GM12872 (cell line): ENCODE data around the gene S100PBP.

Source experiments
- CTCF ChIP-seq: IDR thresholded peaks from 3 replicates; pipeline ENCODE4 v1.5.1; 2011; ENCODE audit warnings: low read depth, mild to moderate bottlenecking, low read length, moderate library complexity; ENCODE audit not compliant: insufficient read depth

The S100PBP gene

GRCh38 chr1:32825181-32825580, 7.7 kb downstream of the S100PBP start:
- TF ChIP-seq CTCF, result no peak

GRCh38 chr1:32828341-32828740, 10.9 kb downstream of the S100PBP start:
- no peak for TF ChIP-seq CTCF

- TF ChIP-seq CTCF, result no peak
Observed at GRCh38 chr1:32830092-32830852, 12.8 kb downstream of the S100PBP start.

GRCh38 chr1:32831878-32832277, 14.4 kb downstream of the S100PBP start:
- TF ChIP-seq CTCF, result no peak

GRCh38 chr1:32848354-32849063, 31.1 kb downstream of the S100PBP start:
- TF ChIP-seq CTCF, result no peak

GRCh38 chr1:32855861-32856617, 38.6 kb downstream of the S100PBP start:
- no peak for TF ChIP-seq CTCF

GRCh38 chr1:32858136-32858535, 40.7 kb downstream of the S100PBP start:
- TF ChIP-seq CTCF, result no peak
